Psoas muscle (tissue), 8 donors: Measurements from ENCODE around the gene RFC3. TPM values are rescaled to one million over a fixed set of nuclear protein-coding genes. Genes with fewer than 3 reads are reported as not detected.

Source experiments
- ATAC-seq, 4 donors: fragments of 200-7000 bp; cut with Tn5 transposase; one replicate each; pipeline ENCODE4 v1.9.1; 2020; ENCODE audit warnings: moderate library complexity in 3 of 4, mild to moderate bottlenecking in 2 of 4
- DNase-seq, 2 donors: peaks; one replicate each; pipeline ENCODE4 v3.0.0-alpha.2; 2020
- H3K27ac ChIP-seq: fragments of 200-600 bp; one replicate; pipeline ENCODE4 v1.8.0; 2022
- H3K27me3 ChIP-seq, 3 donors: fragments of 200-600 bp in 1 of 3; one replicate each; pipeline versions ENCODE4 v1.6.1 to v1.8.0; 2013 to 2022; ENCODE audit warnings: low read length in 2 of 3, mild to moderate bottlenecking in 2 of 3, moderate library complexity in 1 of 3; ENCODE audit not compliant: insufficient read depth in 3 of 3
- H3K36me3 ChIP-seq, 2 donors: fragments of 200-600 bp in 1 of 2; one replicate each; pipeline versions ENCODE4 v1.6.1 to v1.8.0; 2013 to 2022; ENCODE audit warnings: low read depth in 1 of 2, mild to moderate bottlenecking in 1 of 2, moderate library complexity in 1 of 2; ENCODE audit not compliant: insufficient read depth in 1 of 2
- H3K4me1 ChIP-seq: fragments of 200-600 bp; one replicate; pipeline ENCODE4 v1.8.0; 2022
- H3K4me3 ChIP-seq: fragments of 200-600 bp; one replicate; pipeline ENCODE4 v1.8.0; 2022; ENCODE audit warnings: mild to moderate bottlenecking
- H3K9me3 ChIP-seq: fragments of 200-600 bp; one replicate; pipeline ENCODE4 v1.8.0; 2022
- CTCF ChIP-seq: fragments of 200-600 bp; IDR thresholded peaks from one replicate; pipeline ENCODE4 v1.8.0; 2022; ENCODE audit warnings: antibody characterized with exemption
- WGBS, 3 donors: extraction: QIAGEN DNeasy Blood & Tissue Kit; methylation state at CpG; one replicate each; pipeline versions ENCODE4 v1.1.6 to v1.1.7; 2013; 5-methylcytosine and 5-hydroxymethylcytosine counted together
- intact Hi-C, 2 donors: fragments of 100-400 bp; cut with DNase I; formaldehyde crosslinking; loops; one replicate each; pipeline versions ENCODE4 v1.11.0 to v1.14.2; 2022
- polyA plus RNA-seq, 3 donors: library from polyadenylated mRNA; stranded (reverse); fragments of 200-250 nt; gene quantifications; one replicate each; pipeline ENCODE4 v1.2.3, GENCODE V29; 2013
- total RNA-seq, 4 donors: library from RNA; stranded (reverse); fragmentation: NEBNext Ultra II Directional in 2 of 4; extraction: Animal tissue kit (Norgen Biotek cat#: 25700) in 2 of 4; gene quantifications; one replicate each; pipeline versions ENCODE4 v1.2.1 to v1.2.4, GENCODE V29; 2021 to 2023
- donor health status: healthy with polysubstance abuse.
- donor health status: DM: no; HTN: no; CAD: no; lungs with moderate emphysema.
- donor health status: Bipolar disorder and iron deficiency.
- donor health status: healthy.
- donor health status: DM: yes; HTN: yes; CAD: no.
- donor health status: DM: no; HTN: no; CAD: no.
- donor health status: DM: no; HTN: no; CAD: no.
- donor health status: DM: yes; HTN: yes; CAD: no.

Gene RFC3
- total and polyA plus RNA-seq, 7 donors, result 1.6 to 3.8 (median 2.7) TPM

- 52 to 62% (median 56%) methylated on average over 10 of the region's 10 CpGs for WGBS, 3 donors
- DNase-seq (no peak), ATAC-seq (peak in 3 of 4 donors; percentile 51 to 71 (median 59))
- peaks cover 3% of the 10 kb centered on the region for H3K4me1 ChIP-seq
- intact Hi-C loops, result no loop called here
- H3K4me3 ChIP-seq, result no peak overlapping the region
- no peaks in the 10 kb centered on the region for H3K27me3 ChIP-seq
- TF ChIP-seq CTCF, result no peak
- no peaks in the 10 kb centered on the region for H3K36me3 ChIP-seq
- no peaks in the 10 kb centered on the region for H3K9me3 ChIP-seq
- no peak overlapping the region for H3K27ac ChIP-seq
Observed at GRCh38 chr13:33875618-33876401, 57.9 kb downstream of the RFC3 start.

- 91 to 96% (median 94%) methylated on average over 5 of the region's 5 CpGs for WGBS, 3 donors
- no peak overlapping the region for H3K4me3 ChIP-seq
- H3K27ac ChIP-seq, result no peak overlapping the region
- H3K36me3 ChIP-seq, result no peaks in the 10 kb centered on the region
- no peaks in the 10 kb centered on the region for H3K9me3 ChIP-seq
- intact Hi-C loops, result no loop called here
- no peak for ATAC-seq
- no peak for TF ChIP-seq CTCF
- peaks cover 3% of the 10 kb centered on the region for H3K4me1 ChIP-seq
- DNase-seq, result no peak
- no peaks in the 10 kb centered on the region for H3K27me3 ChIP-seq
Observed at GRCh38 chr13:33876716-33877394, 58.9 kb downstream of the RFC3 start.

- no peak for TF ChIP-seq CTCF
- DNase-seq (no peak), ATAC-seq (no peak)
- H3K36me3 ChIP-seq, result no peaks in the 10 kb centered on the region
- WGBS, 3 donors, result 49 to 71% (median 67%) methylated on average over 2 of the region's 2 CpGs
- H3K4me3 ChIP-seq, result no peak overlapping the region
- H3K27ac ChIP-seq, result no peak overlapping the region
- H3K9me3 ChIP-seq, result no peaks in the 10 kb centered on the region
- H3K4me1 ChIP-seq, result peaks cover 3% of the 10 kb centered on the region
- H3K27me3 ChIP-seq, result no peaks in the 10 kb centered on the region
- intact Hi-C loops, result no loop called here
Observed at GRCh38 chr13:33879118-33879517, 61.2 kb downstream of the RFC3 start.

GRCh38 chr13:33882804-33883203, 64.9 kb downstream of the RFC3 start:
- H3K4me1 ChIP-seq, result no peaks in the 10 kb centered on the region
- ATAC-seq (no peak), DNase-seq (no peak)
- intact Hi-C loops, result no loop called here
- H3K9me3 ChIP-seq, result no peaks in the 10 kb centered on the region
- no peak overlapping the region for H3K27ac ChIP-seq
- H3K36me3 ChIP-seq, result no peaks in the 10 kb centered on the region
- no peaks in the 10 kb centered on the region for H3K27me3 ChIP-seq
- H3K4me3 ChIP-seq, result no peak overlapping the region
- no peak for TF ChIP-seq CTCF
